Measurements from ENCODE around the gene SNAP91.

GRCh38 chr6:83505356-83505755 is 203.5 kb downstream of the SNAP91 start:
- TF ChIP-seq CTCF (IDR thresholded peaks at IDR 0.05) = no peak
- TF ChIP-seq POLR2A (IDR thresholded peaks at IDR 0.05) = no peak
